ENCODE results near the gene ST14.

- TF ChIP-seq CTCF (IDR thresholded peaks at IDR 0.05) (no peak; the same call in 1 of the 2 replicates), POLR2AphosphoS5 (IDR thresholded peaks at IDR 0.05; ENCODE audit: low read depth, low read length) (no peak), REST (IDR thresholded peaks at IDR 0.05; ENCODE audit: insufficient read depth in 1 of 2, low read depth in 2 of 2, low read length in 1 of 2) (no peak), SIN3A (IDR thresholded peaks at IDR 0.05; ENCODE audit: borderline replicate concordance, insufficient read depth, low read depth, low read length) (no peak), TCF7L2 (IDR thresholded peaks at IDR 0.05; ENCODE audit: low read depth, low read length) (no peak)
These were observed 82.1 kb downstream of the ST14 start for GRCh38 chr11:130241713-130242112.
